ENCODE data around the gene CYBC1. TPM values are rescaled to one million over a fixed set of nuclear protein-coding genes. Genes with fewer than 3 reads are reported as not detected.
"Not testable (repeated sequence)": the region's sequence is repeated elsewhere in the genome, so short reads cannot be mapped to it uniquely, and the experiment has no call there.

CYBC1 gene
- total RNA-seq, 2 donors from 2014 or later, result 55.5 to 77.9 TPM

DNA sequence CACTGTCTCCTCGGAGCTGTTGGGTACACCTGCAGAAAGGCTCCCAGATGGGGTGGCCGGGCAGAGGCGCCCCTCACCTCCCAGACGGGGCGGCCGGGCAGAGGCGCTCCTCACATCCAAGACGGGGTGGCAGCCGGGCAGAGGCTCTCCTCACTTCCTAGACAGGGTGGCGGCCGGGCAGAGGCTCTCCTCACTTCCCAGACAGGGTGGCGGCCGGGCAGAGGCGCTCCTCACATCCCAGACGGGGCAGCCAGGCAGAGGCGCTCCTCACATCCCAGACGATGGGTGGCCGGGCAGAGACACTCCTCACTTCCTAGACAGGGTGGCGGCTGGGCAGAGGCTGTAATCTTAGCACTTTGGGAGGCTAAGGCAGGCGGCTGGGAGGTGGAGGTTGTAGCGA, 3.2 kb upstream of the CYBC1 start:
- DNase-seq (ENCODE audit: low spot score); intact Hi-C loops (cut with DNase I): not testable (repeated sequence)

DNA sequence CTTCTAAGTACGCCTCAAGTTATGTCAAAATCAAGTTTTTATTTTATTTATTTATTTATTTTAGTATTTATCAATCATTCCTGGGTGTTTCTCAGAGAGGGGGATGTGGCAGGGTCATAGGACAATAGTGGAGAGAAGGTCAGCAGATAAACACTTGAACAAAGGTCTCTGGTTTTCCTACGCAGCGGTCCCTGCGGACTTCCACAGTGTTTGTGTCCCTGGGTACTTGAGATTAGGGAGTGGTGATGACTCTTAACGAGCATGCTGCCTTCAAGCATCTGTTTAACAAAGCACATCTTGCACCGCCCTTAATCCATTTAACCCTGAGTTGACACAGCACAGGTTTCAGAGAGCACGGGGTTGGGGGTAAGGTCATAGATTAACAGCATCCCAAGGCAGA, 2.6 kb upstream of the CYBC1 start:
- intact Hi-C loops (cut with DNase I); DNase-seq (ENCODE audit: low spot score): not testable (repeated sequence)

DNA sequence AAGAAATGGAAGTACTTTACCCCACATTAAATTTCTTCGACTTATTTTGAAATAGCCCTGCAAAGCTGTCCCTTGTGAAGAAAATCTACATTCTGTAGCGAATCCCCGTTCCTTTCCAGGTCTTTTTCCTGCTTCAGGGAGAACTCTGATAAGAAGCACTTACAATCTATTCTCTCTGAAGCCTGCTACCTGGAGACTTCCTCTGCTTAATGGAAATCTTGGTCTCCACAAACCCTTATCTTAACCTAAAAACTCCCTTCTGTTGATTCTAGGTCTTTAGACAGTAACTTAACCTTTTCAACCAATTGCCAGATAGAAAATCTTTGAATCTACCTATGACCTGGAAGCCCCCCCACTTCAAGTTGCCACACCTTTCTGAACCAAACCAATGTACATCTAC, 1.6 kb upstream of the CYBC1 start:
- intact Hi-C loops (cut with DNase I), result no loop called here
- DNase-seq (ENCODE audit: low spot score), result no peak

DNA sequence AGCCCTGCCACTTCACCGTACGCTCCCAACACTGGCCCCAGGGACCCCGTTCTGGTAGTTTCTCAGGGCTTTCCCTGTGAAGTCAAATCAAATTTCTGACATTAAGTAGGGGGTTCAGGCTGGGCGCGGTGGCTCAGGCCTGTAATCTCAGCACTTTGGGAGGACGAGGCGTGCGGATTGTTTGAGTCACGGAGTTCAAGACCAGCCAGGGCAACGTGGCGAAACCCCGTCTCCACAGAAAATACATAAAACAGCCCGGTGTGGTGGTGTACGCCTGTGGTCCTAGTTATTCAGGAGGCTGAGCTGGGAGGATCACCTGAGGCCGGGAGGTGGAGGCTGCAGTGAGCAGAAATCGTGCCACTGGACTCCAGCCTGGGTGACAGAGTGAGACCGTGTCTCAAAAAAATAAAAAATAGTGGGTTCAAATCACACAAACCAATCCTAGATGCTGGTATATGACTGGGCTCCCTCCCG, 632 bp downstream of the CYBC1 start:
- intact Hi-C loops (cut with DNase I), result no loop called here
- DNase-seq (ENCODE audit: low spot score), result no peak

DNA sequence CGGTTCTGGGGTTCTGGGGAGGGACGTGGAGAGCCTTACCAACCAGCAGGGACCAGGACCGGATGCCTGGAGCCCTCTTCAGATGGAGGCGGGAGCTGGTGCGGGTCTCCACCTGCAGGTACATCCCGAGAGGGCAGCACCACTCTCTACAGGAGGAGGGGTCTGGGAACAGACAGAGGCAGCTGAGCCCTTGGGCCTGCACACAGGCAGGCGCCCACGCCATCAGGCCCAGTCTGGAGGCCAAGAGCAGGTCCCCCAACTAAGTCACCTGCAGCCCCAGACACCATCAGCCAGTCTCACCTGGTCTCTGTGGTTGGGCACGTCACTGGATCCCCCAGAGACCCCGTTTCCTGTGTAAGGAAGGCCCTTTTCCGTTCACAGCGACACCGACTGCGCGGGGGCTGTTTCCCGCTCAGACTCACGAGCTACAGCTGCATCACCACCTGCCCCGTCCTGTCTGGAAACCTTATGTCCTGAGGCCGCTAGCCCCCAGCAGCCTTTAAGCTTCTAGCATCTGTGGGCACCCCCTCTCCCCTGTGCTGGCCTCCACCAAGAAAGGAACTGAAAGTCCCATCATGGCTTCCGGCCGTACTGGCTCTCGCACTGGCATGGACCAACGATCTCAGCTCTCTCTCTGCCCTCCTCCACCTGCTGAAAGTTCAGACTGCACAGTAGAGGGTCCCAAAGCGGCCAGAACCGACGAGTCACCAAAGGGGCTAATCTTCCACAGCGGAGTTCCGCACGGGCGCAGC, 1.2 kb downstream of the CYBC1 start:
- intact Hi-C loops (cut with DNase I), result no loop called here
- DNase-seq (ENCODE audit: low spot score), result no peak

DNA sequence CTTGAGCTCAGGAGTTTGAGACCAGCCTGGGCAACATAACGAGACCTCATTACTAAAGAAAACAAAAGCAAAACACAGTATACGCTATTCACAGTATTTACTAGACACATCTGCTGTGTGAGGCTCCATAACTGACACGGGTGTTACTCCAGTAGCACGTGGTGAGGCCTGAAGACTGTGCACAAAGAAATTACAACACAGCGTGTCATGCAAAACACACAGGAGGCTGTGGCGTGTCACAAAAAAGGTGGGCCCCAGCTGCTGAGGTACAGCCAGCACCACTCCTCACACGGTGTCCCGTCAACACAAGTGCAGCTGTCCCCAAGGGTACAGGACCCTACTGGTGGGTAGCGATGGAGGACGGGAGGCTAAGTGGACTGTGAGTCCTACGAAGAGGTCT, 2.7 kb downstream of the CYBC1 start:
- intact Hi-C loops (cut with DNase I), result no loop called here
- DNase-seq (ENCODE audit: low spot score), result no peak

DNA sequence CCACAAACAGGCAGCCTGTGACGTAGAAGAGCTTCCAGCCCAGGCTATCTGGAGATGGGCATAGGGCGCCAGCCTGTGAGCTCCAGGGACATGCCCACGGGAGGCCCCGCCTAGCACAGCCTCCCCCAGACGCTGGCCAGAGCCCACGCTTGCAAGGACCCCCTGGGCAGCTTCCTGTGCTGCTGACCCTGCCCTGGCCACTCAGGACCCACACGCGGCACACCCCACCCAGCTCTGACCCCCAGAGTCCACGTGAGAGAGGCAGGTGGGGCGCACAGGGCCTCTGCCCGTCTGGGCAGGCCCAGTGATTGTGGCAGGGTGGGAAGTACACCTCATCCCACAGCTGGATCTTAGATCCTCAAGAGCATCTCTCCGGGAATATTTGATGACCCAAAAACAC, 3.9 kb downstream of the CYBC1 start:
- no peak for DNase-seq (ENCODE audit: low spot score)
- intact Hi-C loops (cut with DNase I), result no loop called here

DNA sequence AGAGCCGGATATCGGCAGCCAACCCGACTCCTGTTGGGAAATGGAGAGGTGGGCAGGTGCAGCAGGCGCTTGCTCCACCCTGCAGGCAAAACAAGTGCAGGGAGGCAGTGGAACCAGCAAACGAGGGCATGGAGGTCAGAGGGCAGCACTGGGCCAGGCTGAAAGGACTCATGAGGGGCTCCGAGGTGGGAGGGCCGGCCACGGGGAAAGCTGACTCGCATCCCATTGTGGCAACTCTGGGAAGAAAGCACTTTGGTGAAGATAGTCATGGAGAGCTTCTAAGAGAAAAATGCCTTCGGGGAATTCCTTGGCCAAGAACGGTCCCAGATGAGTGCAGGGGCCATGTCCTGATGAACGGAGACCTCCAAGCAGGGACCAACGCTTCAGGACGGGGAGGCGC, 4.4 kb downstream of the CYBC1 start:
- DNase-seq (ENCODE audit: low spot score), result no peak
- intact Hi-C loops (cut with DNase I), result no loop called here

DNA sequence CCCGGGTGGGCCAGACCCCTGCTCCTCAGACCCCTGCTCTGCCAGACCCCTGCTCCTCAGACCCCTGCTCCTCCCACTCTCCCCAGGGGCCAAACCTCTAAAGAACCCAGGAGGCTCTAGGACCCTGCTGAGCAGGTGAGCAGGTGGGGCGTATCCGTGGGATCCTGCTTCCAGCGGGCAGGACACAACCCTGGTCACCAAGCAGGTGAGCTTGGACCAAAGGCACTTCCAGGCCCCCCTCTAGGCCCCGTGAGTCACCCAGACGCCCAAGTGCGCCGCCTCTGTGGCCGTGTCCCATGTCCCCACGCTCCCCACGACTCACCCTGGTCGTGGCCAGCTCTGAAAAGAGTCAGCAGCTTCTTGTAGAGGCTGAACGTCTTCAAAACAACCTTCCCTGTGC, 5.0 kb downstream of the CYBC1 start:
- intact Hi-C loops (cut with DNase I), result no loop called here
- no peak for DNase-seq (ENCODE audit: low spot score)

DNA sequence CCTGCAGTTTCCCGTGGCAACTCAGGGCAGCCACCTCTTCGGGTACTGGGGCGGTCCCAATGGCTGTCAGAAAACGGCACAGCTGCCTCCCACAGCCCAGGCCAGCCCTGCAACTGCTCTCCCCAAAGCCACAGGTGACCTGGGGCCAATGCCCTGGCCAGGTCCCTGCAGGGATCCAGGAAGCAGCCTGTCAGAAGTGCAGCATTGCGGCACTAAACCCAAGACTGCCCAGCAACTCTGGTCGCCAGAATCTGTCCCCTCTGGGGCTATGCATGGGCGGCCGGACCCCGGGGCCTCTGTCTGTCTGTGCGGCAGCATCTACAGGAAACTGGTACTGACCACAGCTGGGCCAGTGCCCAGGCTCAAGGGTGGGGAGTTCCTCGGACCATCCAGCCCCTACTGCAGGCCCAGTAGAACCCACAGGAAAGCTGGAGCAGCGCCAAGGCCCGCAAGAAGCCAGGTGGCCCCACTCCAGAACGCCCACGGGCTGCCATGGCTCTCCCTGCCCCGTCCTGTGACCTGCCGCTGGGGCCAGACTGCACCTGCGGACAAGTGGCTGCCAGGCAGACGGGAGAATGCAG, 5.5 kb downstream of the CYBC1 start:
- intact Hi-C loops (cut with DNase I), result no loop called here
- DNase-seq (ENCODE audit: low spot score), result no peak

DNA sequence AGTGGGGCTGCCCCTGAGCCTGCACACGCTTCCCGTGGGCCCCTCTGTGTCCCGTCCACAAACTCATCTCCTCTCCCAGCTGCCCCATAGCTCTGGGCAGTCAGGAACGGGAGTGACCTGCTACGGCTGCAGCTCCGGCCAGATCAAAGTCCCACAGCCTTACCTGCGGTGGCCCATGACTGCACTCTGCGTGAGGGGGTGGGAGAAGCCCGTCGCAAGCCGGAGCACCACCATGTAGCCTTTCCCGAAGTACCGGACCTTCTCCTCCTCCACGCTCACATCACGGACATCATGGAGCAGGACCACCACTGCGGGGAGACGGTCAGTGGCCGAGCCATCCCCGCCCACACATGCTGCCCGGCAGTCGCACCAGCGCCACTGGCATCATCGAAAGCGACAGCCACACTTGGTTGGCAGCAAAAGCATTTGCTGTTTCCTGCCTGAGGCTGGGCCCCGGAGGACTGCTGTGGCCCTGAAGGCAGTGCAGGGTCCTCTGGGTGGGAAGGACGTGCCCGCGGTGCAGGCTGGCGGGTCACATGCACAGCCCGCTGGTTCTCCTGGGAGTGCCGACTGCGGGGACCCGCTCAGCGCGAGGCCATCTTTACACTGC, 6.2 kb downstream of the CYBC1 start:
- DNase-seq (ENCODE audit: low spot score), result no peak
- intact Hi-C loops (cut with DNase I), result no loop called here

DNA sequence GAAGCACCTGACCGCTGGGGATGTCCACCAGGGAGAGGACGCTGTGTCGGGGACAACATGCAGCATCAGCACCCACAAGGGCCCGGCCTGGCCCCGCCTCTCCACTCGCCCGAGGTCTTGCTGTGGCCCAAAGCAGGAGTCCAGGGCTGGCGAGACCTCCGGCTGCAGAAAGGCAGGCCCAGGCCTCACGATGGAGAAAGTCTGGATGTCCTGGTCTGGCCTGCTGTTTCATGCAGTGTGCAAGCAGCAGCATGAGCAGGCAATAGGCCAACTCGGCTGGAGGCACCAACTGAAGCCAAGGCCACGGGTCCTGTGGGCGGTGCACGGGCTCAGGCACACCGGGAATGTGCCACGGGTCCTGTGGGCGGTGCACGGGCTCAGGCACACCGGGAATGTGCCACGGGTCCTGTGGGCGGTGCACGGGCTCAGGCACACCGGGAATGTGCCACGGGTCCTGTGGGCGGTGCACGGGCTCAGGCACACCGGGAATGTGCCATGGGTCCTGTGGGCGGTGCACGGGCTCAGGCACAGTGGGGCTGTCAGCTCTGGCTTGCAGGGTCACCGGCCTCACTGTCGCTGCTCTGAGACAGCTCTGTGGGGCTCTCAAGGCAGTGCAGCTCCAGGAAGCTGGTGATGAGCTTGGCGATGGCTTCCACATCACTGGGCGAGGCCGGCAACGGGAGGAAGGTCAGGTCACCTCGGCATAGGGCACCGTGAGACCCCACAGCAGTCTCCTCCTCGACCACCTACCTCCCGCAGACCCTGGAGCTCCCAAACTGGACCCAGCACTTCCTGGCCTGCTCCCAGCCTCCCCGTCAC, 6.9 kb downstream of the CYBC1 start:
- intact Hi-C loops (cut with DNase I), result no loop called here
- no peak for DNase-seq (ENCODE audit: low spot score)

DNA sequence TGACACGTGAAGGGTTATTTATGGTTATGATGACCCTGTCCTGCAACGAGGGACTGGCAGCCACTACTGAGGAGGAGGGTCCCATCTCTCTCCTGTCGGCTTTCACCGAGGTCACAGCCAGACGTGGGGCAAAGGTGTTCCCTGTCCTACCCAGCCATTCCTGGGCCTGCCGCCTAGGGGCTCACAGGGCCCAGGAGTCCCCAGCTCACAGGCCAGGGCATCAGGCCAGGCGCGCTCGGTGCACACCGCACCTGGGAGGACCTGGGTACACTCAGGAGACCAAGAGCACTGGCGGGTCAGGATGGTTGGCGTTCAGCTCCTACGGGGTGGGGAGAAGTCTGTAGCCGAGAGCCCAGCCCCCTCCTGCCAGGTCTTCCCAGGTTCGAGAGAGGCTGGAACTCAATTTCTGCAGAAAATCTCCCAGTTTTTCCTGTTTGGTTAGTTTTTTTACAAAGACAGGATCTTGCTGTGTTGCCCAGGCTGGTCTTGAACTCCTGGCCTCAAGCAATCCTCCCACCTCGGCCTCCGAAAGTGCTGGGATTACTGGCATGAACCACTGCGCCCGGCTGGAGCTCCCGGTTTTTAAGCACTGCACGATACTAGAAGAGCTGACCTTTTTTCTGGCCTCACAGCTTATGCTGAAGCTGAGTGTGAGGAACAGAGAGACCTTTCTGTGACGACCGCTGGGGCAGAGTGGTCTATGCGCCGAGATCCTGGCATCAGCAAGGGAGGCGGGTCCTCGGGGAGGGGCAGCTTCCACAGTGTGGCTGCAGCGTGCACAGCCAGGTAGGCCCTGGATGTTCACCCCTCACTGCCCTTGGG, 7.7 kb downstream of the CYBC1 start:
- intact Hi-C loops (cut with DNase I), result no loop called here
- DNase-seq (ENCODE audit: low spot score), result no peak

DNA sequence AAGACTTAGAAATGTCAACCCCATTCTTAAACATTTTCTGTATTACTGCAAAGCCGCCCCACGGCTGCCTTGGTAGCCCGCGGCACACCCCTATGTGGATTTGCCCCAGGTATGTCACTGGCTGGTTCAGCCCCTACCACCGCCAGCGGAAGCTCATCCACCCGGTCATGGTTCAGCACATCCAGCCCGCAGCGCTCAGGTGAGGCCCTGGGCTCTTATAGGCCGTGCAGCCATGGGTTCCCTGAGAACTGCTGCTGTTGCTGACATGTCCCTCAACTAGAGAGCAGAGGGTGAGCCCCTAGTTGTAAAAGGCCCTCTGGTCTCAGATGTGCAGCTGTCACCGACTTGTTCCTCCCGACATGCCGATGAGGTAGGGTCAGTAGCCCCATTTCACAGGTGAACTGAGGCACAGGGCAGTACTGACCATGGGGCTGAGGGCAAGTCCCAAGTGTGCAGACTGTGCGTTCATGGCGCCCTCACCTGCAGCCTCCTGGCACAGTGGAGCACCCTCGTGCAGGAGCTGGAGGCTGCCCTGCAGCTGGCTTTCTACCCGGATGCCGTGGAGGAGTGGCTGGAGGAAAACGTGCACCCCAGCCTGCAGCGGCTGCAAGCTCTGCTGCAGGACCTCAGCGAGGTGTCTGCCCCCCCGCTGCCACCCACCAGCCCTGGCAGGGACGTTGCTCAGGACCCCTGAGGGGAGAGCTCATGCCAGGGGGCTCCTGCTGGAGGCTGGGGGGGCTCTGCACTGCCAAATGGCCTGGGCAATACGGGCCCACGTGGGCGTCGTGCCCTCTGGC, 8.7 kb downstream of the CYBC1 start:
- DNase-seq (ENCODE audit: low spot score), result no peak
- intact Hi-C loops (cut with DNase I), result no loop called here

DNA sequence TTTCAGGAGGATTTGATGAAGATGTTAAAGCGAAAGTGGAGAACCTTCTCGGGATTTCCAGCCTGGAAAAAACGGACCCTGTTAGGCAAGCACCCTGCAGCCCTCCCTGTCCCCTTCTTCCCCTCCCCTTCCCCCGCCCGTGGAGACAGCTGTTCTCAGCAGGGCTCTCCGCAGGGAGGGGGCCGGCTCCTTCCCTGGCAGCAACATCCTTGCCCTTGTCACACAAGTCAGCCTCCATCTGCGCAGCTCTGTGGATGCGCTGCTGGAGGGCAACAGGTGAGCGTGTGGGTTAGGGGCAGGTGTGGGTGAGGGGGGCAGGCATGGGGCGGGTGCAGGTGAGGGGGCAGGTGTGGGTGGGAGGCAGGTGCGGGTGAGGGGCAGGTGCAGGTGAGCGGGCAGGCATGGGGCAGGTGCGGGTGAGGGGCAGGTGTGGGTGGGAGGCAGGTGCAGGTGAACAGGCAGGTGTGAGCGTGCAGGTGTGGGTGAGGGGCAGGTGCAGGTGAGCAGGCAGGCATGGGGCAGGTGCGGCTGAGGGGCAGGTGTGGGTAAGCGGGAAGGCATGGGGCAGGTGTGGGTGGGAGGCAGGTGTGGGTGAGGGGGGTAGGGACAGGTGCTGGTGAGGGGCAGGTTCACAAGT, 9.4 kb downstream of the CYBC1 start:
- DNase-seq (ENCODE audit: low spot score), result no peak
- intact Hi-C loops (cut with DNase I), result no loop called here

DNA sequence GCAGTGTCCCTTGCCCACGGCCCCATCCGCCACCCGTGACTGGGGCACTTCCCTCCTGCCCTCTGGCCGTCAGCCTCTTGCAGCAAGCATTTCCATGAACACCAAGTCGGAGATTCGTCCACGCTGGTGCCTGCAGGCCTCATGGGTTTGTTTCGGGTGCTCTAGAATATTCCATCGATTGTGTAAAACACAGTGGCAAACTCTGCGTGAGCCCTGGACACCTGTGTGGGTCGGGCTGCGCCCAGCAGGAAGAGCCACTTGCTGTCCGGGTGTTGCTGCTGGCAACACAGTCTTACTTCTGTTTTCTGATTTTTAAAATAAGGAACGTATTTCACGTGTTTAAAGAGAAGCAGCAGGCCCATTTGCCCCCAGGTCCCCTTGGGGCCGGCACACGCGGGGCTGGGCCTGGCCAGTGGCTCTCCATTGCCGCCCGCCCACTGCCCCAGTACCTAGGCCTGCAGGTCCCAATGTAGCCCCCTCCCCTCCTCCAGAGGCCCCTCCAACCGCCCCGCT, 10.0 kb downstream of the CYBC1 start:
- intact Hi-C loops (cut with DNase I), result no loop called here
- no peak for DNase-seq (ENCODE audit: low spot score)

DNA sequence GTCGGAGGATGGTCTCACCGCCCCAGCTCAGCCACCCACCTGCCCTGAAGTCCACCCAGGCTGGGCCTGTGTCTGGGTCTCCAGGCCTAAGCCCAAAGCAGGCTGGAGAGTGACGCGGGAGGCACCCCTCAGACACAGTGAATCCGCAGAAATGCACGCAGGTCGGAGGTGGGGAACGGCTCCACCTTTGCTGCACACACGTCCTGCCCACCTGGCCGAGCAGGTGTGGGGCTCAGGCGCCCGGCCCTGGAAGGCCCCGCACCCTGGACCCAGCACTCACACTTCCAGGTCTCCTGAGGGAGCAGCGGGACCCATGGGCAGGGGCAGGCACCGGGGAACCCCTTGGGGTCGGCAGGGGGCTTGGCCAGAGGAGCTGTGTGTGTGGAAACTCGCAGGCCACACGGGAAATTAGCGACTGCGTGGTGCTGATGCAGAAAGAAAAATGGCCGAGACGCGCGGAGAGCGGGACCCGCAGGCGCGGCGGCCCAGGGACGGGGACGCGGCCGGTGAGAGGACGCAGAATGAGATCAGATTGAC, 10.7 kb downstream of the CYBC1 start:
- intact Hi-C loops (cut with DNase I), result no loop called here

More for the DNA sequence above, 10.7 kb downstream of the CYBC1 start:
- no peak for DNase-seq (ENCODE audit: low spot score)

All from posterior vena cava (tissue), 2 donors.